GM19397 (cell line): ENCODE measurements around the gene ZDHHC19.
"Not testable (repeated sequence)": the region's sequence is repeated elsewhere in the genome, so short reads cannot be mapped to it uniquely, and the experiment has no call there.

ENCODE experiments used
- ATAC-seq: cut with Tn5 transposase; IDR thresholded peaks from one replicate; pipeline ENCODE4 v1.9.1; 2021; ENCODE audit warnings: mild to moderate bottlenecking, moderate library complexity; ENCODE audit not compliant: unreplicated experiment

The ZDHHC19 gene

DNA sequence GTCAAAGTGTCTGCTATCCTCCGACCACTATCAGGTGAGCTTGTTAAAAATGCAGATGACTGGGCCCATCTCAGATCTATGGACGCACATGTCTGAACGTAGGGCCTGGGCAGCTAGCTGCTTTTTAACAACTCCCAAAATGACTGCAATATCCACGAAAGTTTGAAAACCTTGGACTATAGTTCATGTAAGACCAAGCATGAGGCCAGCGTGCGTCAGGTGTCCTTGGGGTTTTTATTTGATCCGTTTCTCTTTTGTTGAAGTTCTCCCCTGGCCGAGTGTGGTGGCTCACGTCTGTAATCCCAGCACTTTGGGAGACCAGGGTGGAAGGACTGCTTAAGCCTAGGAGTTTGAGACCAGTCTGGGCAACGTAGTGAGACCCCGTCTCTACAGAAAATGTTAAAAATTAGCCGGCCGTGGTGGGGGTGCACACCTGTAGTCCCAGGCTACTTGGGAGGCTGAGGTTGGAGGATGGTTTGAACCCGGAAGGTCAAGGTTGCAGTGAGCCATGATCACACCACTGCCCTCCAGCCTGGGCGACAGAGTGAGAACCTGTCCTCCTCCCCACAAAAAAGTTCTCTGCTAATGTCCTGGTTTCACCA, 14.7 kb upstream of the ZDHHC19 start:
- ATAC-seq, result no peak

DNA sequence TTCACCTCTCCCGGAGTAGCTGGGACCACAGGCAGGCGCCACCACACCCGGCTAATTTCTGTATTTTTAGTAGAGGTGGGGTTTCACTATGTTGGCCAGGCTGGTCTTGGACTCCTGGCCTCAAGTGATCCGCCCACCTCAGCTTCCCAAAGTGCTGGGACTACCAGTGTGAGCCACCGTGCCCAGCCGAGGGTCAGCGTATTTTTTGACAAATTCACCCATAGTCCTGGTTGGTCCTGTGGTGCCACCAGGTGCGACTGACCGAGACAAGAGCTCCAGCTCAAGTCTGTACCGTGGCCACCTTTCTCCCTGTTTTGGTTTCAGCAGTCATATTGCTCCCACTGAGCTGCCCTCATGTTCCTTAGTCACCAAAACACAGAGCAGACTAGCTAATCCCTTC, 13.9 kb upstream of the ZDHHC19 start:
- no peak for ATAC-seq

DNA sequence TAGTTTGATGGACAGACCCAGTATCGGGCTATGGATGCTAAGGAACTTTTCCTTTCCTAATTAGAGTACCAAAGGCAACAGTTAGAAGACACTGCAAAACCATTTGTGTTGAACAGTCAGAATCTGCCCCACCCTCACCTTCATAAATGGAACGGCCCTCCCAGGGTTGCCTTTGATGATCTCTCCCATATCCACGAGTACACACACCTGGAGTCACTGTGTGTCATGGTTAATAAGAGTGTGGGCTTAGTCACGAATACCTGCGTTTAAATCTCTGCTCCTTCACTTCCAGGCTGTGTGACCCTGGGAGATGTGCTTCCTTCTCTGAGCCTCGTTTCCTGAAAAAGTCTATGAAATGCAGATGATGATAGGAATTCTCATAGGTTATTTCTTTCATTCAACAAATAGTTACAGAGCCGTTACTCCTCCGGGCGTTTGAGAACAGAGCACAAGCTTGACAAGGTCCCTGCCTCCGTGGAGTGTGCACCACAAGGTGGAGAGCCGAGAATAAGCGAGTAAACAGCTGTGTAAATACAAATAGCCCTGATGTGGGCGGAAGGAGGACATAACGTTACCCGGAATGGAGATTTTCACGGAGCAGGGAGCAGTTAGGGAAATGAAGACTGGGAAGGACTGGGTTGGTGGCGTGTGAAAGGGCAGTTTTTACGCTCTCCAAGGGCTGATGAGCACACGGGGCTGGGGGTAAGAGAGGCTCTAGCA, 11.8 kb upstream of the ZDHHC19 start:
- ATAC-seq, result no peak

DNA sequence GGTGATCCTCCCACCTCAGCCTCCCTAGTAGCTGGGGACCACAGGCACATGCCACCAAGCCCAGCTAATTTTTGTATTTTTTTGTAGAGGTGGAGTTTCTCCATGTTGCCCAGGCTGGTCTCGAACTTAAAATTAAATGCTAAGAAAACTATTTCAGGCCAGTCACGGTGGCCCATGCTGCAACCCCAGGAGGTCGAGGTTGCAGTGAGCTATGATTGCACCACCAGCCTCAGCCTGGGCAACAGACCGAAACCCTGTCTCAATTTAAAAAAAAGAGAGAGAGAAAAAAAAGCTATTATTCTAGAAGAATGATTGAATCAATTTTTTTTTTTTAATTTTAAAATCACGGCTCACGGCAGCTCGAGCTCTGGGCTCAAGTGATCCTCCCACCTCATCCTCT, 9.8 kb upstream of the ZDHHC19 start:
- ATAC-seq, result no peak

DNA sequence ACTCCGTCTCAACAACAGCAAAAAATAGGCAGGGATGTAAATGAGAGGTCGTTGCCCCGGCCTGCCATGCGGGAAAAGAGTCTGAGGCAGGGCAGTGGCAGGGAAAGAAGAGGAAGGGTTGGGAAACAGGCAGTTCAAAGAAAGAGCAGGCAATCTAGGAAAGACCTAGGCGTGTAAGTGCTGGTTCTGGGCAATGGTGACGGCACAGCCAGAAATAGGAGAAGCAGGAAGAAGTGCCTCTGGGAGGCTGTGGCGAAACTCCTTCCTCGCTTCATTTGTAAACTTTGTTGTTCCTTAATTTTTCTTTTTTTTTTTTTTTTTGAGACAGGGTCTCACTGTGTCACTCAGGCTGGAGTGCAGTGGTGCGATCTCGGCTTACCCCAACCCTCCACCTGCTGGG, 9.4 kb upstream of the ZDHHC19 start:
- ATAC-seq, result no peak

DNA sequence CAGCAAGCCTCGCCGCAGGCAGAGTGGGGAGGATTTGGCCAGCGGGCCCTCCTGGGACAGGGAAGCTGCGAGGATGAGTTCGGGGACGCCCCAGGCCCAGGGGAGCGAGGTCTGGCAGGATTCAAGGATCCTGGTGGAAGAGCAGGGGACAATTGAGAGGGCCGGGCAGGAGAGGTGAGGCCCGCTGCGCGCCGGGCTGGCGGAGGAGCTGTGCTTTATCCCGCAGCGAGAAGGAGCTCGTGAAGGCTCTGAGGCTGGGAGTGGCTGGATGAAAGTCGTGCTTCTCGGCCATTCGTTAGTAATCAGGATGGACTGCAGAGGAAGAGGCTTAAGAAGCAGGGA, 8.7 kb upstream of the ZDHHC19 start:
- no peak for ATAC-seq

DNA sequence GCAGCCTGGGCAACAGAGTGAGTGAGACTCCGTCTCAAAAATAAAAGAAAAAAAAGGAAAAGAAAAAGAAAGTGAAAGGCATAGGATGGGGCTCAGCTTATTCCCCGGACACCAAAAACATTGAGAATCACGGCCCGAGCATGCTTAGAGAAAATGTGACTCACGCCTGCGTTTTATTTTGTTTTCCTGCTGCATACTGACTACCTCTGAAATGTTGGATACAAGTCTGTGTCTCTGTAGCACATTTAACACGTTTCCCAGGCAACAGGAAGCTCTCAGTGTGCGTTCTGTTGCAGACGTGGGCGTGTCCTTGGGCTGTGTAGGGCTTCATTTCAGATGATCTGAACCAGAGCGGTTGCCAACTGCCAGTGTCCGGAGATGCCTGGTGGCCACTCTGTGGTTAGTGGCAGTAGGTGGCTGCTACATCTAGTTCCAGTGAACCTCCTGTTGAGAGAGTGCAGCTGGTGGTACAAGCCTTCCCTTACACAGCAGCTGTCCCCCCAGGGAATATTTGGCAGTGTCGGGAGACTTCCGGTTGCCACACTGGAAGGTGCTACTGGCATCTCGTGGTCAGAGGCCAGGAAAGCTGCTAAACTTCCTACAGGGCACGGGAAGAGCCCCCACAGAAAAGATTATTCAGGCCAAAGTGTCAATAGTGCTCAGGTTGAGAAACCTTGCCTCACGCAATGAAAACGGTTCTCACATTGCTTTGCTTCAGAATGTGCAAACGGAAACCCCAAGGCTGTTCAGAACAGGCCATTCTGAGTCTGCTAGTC, 8.2 kb upstream of the ZDHHC19 start:
- no peak for ATAC-seq

DNA sequence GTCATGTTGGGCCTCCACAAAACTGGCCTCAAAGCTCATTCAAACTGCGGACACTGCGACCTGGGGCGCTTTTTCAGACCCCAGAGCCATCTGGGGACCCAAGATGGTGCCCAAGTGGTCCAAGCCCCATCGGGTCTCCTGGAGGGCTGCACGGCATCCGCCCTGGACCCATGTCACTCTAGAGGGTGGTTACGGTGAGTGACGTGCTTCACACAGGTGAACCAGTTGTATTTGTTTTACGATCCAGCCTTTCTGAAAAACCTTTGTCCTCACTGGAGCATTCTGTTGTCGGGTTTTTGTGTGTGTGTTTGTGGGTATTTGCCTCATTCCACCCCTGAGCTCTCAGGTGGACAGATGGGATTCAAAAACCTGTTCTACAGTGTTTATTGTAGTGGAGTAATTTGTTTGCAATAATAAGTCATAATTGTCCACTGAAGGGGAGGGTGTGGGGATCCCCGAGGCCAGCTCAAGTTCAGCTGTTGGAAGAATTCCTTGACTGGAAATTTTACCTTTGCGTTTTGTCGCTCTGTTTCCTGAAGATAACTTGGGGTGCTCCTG, 7.0 kb upstream of the ZDHHC19 start:
- ATAC-seq, result no peak

DNA sequence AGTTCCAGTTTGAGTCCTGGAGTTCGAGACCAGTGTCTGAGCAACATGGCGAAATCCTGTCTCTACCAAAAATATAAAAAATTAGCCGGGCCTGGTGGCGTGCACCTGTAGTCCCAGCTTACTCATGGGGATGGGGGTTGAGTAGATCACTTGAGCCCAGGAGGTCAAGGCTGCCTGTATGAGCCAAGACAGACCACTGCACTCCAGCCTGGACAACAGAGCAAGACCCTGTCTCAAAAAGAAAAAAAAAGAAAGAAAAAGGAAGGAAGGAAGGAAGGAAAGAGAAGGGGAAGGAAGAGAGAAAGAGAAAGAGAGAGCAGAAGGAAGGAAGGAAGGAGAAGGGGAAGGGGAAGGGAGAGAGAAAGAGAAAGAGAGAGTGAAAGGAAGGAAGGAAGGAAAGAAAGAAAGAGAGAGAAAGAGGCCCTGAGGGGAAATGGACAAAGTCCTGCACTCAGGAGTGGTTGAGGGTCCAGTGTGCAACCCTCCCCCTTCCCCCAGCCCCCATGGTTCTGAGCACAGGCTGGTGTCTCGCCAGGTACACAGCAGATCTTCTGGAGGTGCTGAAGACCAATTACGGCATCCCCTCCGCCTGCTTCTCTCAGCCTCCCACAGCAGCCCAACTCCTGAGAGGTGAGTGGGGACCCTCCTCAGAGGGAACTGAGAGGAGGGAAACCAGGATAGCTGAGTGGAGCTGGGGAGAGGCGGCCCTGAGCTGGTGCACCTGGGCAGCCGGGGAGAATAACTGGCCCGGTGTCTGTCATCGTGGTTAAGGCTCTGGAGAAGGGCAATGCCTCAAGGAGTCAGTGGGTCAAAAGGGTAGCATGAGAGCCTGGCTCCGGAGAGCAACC, 6.3 kb upstream of the ZDHHC19 start:
- no peak for ATAC-seq

DNA sequence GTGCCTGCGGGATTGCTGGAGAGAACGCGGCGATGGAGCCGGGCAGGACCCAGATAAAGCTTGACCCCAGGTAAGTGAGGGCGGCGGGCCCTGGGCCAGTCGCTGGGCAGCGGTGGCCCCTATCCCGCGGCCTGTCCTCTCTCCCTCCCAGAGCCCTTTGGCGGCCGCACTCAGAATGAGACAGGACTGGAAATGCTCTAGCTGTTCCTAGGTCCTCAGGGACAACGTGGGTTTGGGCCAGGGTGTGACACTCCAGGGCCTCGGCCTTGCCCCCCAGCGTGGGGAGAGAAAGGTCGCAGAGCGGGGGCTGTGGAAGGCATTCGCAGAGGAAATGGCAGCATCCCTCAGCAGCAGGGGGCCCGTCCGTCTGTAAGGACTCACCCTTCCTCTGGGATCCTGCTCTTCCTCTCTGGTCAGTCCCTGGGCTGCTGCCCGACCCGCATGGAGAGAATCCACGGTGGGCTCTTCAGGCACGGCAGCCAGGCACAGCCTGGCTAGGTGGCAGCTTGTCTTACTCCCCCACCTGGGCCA, 5.5 kb upstream of the ZDHHC19 start:
- ATAC-seq, result no peak

DNA sequence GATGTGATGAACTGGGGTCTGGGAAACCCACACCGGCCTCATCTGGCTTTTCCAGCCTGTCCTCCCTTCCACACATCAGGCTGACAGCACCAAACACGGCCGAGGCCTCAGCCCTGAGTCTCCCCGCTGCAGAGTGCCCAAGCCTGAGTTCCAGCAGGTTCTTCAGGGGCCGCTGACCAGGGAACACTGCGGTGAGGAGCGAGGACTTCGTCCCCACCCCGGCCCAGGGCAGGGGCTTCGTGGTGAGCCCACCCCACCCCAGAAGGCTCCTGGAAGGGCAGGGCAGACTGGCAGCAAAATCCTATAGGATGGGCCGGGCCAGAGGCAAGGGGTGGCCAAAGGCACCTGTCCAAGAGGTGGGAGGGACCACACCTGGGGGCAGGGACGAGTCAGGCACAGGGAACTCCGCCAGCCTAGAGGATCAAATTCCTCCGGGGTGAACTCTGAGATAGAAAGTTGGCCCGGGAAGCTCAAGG, 4.9 kb upstream of the ZDHHC19 start, which contains the start of gene SLC51A:
TSS of gene SLC51A (plus strand) at position 446 of the 476 bp plus-strand sequence. CDS start 179 bp downstream, outside the sequence.
- no peak for ATAC-seq

DNA sequence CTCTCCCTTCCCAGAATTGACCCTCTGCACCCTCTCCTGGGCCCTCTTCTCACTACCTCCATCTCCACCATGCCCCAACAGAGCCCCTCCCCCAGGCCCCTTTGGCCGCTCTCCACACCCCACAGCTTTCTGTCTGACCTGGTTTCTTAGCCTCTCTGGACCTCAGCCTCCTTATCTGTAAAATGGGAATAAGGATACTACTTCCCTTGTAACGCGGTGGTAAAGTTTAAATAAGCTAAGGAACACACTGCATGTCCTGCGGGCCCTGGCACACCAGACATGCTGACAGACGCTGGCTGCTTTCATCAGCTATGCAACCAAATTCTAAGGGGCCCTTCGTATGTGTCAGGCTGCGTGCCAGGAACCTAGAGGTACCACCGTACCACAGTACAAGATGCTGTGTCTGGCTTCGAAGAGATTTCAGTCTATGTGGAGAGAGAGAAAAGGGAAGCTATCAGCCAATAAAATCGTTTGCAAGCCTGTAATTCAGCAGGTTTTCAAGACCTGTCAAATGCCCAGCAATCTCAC, 4.4 kb upstream of the ZDHHC19 start:
- ATAC-seq, result no peak

DNA sequence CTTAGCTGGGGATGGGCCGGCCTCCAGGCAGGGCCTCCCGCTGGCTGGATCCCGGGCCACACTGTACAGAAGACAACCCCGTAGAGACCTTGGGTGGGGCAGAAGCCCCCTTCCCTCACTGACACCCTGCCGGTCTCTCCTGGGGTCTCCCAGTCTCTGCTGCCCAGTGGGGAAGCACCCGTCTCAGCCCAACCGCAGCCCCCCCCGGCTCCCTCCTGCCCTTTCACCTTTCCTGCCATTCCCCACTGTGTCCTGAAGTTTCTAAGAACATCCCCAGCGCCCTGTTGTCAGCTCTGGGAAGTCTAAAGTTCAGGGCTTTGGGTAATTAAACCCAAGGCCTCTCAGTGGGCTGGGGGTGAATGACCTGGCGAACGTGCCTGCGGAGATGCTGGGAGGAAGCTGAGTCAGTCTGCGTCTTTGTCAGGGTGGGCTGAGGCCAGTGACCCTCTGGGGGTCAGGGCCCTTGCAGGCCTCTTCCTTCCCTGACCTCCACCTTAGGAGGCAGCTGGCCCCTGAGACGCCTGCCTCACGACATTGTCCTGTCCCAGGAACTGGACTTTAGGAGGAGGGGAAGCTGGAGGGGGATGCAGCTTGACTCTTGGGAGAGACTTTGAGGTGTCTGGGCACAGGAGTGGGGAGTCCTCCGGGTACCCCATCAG, 3.7 kb upstream of the ZDHHC19 start:
- ATAC-seq, result no peak

DNA sequence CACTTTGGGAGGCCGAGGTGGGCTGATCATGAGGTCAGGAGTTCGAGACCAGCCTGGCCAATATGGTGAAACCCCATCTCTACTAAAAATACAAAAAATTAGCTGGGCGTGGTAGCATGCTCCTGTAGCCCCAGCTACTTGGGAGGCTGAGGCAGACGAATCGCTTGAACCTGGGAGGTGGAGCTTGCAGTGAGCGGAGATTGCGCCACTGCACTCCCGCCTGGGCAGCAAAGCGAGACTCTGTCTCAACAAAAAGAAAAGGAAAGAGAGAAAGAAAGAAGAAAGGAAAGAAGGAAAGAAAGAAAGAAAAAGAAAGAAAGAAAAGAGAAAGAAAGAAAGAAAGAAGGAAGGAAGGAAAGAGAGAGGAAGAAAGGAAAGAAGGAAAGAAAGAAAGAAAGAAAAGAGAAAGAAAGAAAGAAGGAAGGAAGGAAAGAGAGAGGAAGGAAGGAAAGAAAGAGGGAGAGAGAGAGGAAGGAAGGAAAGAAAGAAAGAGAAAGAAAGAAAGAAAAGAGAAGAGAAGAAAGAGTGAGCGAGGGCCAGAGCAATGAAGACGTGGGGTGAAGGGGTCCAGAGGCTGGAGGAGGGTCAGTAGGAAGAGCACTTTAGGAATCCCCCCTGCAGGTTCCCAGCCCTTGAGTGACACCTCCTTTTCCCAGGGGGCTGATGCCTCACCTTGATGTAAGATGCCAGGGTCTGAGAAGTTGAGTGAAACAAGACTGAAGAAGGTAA, 1.1 kb downstream of the ZDHHC19 start:
- not testable (repeated sequence) for ATAC-seq

DNA sequence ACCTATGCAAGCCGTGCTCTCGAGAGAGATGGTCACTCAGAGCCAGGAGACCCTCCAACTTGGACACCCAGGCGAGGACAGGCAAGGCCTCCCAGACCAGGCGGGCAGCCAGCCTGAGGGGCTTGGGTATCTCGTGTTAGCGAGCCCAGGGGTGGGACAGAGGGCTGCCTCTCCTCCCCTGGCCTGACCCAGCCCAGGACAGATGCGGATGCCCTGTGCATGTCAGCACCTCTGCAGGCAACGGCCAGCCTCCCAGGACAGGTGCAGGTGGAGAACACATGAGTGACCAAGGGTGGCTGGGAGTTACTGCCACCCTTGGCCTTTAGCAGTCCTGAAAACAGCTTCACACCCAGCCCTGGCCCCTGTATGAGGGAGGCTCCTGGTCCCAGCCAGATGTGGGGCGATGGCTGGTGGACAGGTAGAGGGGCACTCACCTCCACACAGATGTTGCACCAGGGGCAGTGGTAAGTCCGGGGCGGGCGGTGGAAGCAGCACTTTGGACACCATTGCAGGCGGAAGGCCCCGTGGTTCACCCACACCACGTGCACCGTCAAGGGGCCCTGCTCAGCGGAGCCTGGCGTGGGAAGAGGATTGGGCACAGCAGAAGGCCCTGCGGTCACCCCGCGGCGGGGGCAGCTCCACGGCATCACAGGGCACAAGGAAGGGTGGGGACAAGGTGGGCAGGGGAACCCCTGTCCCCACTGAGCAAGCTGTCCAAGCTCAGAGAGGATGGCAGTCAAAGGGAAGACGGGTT, 2.1 kb downstream of the ZDHHC19 start:
- ATAC-seq, result no peak

DNA sequence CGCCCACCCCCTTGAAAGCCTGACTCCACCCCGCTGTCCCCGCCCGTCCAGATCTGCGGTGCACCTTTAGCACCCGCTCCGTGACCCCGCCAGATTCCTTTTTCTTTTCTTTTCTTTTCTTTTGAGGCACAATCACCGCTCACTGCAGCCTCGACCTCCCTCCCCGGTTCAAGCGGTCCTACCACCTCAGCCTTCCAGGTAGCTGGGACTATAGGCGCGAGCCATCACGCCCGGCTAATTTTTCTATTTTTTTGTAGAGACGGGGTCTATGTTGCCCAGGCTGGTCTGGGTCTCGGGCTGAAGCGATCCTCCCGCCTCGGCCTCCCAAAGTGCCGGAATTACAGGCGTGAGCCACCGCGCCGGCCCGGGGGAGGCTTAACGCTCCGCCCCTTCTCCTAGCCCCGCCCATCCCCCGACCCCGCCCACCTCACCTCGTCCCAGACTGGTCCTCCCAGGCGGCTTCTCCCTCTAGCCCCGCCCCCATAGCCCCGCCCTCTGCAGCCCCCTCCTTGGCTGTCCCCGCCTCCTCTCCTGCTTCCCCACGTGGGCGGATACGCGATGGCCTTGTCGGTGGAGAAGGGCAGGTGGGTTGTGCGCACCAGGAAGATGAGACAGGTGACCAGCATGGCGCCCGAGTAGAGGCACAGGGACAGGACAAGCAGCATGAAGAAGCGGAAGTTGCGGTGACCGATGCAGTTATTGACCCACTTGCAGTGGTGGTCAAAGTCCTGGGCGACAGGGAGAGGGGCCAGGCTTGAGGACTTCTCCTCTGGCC, 3.2 kb downstream of the ZDHHC19 start:
- no peak for ATAC-seq

DNA sequence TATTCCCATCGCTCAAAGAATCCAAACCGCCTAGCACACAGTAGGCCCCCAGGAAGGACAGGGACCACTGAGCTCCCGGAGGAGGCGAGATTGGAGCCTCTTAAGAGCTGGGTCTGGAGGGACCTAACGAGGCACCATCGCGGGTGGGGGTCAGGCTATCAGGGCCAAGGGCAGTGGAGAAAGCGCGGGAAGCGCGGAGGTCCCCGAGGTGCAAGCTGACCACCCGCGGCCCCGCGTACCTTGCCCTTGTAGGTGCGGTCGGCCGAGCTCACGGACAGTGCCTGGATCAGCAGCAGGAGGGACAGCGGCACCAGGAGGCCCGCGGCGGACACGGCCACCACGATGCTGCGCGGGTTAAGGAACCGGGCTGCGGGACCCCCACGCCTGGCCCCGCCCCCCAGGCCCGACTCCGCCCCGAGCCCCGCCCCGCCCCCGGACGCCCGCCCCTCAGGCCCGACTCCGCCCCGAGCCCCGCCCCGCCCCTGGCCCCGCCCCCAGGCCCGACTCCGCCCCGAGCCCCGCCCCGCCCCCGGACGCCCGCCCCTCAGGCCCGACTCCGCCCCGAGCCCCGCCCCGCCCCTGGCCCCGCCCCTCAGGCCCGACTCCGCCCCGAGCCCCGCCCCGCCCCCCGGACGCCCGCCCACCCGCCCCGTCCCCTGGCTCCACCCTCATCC, 3.9 kb downstream of the ZDHHC19 start:
- no peak for ATAC-seq
